Breast epithelium (tissue), 3 donors: ENCODE measurements around the gene PDGFD.

Experiments used
- POLR2A ChIP-seq: fragments of 450-650 bp; IDR thresholded peaks from one replicate; pipeline ENCODE4 v1.6.1; 2016; ENCODE audit warnings: antibody characterized with exemption, mild to moderate bottlenecking, moderate library complexity
- POLR2AphosphoS5 ChIP-seq, 3 donors: sonication (generic); formaldehyde crosslinking; IDR thresholded peaks; one replicate each; pipeline ENCODE4 v1.6.1; 2017; ENCODE audit warnings: antibody characterized with exemption in 3 of 3

- TF ChIP-seq POLR2A (no peak), POLR2AphosphoS5 (IDR thresholded peaks at IDR 0.05) (no peak)
Measured at GRCh38 chr11:104033561-104033960, 130.4 kb downstream of the PDGFD start.
